GM06990 (cell line): Measurements from ENCODE around the gene GAPDH.

ENCODE experiments used
- DNase-seq: peaks from one replicate; pipeline ENCODE4 v3.0.0-alpha.2; 2011; ENCODE audit not compliant: insufficient read length; ENCODE audit errors: extremely low read depth
- H3K27me3 ChIP-seq: replicated peaks from 2 replicates; pipeline ENCODE4 v1.6.0; 2011; ENCODE audit warnings: low read length; ENCODE audit not compliant: control insufficient read depth, insufficient read depth
- H3K36me3 ChIP-seq: 2 replicates; pipeline ENCODE4 v1.5.1; 2011; ENCODE audit warnings: low read length; ENCODE audit not compliant: control insufficient read depth, insufficient read depth
- H3K4me3 ChIP-seq: replicated peaks from 2 replicates; pipeline ENCODE4 v1.5.1; 2011; ENCODE audit warnings: low read depth, mild to moderate bottlenecking, control low read depth, low read length
- CTCF ChIP-seq: IDR thresholded peaks from 2 replicates; pipeline ENCODE4 v1.5.1; 2011; ENCODE audit warnings: low read length, control low read depth, mild to moderate bottlenecking, inconsistent platforms; ENCODE audit not compliant: insufficient read depth, poor library complexity, severe bottlenecking

The GAPDH gene

GRCh38 chr12:6546016-6546415, 11.7 kb downstream of the GAPDH start:
- peaks cover 35% of the 10 kb centered on the region for H3K36me3 ChIP-seq
- no peaks in the 10 kb centered on the region for H3K27me3 ChIP-seq
- H3K4me3 ChIP-seq: no peak overlapping the region
- TF ChIP-seq CTCF: no peak
- no peak for DNase-seq

- Histone ChIP-seq H3K36me3 (peaks cover 34% of the 10 kb centered on the region), H3K4me3 (no peak overlapping the region), H3K27me3 (no peaks in the 10 kb centered on the region)
- no peak for DNase-seq
- TF ChIP-seq CTCF: no peak
These were observed 13.2 kb downstream of the GAPDH start for GRCh38 chr12:6547566-6547965.

- no peak for TF ChIP-seq CTCF
- H3K4me3 ChIP-seq: no peak overlapping the region
- H3K27me3 ChIP-seq: no peaks in the 10 kb centered on the region
- peaks cover 37% of the 10 kb centered on the region for H3K36me3 ChIP-seq
- no peak for DNase-seq
These were observed 13.7 kb downstream of the GAPDH start for GRCh38 chr12:6547987-6548386.

- no peak for DNase-seq
- TF ChIP-seq CTCF: no peak
- H3K27me3 ChIP-seq: no peaks in the 10 kb centered on the region
- H3K36me3 ChIP-seq: peaks cover 41% of the 10 kb centered on the region
- no peak overlapping the region for H3K4me3 ChIP-seq
These were observed 14.2 kb downstream of the GAPDH start for GRCh38 chr12:6548556-6548955.

GRCh38 chr12:6548966-6549683, 14.8 kb downstream of the GAPDH start:
- Histone ChIP-seq H3K4me3 (no peak overlapping the region), H3K27me3 (no peaks in the 10 kb centered on the region), H3K36me3 (peaks cover 41% of the 10 kb centered on the region)
- no peak for DNase-seq
- TF ChIP-seq CTCF: no peak
